Peyer's patch (tissue), 4 donors: Measurements from ENCODE around the gene ORAI2. TPM values are rescaled to one million over a fixed set of nuclear protein-coding genes. Genes with fewer than 3 reads are reported as not detected.

ENCODE experiments used
- DNase-seq, 3 donors: peaks; one replicate each; pipeline ENCODE4 v3.0.0-alpha.2; 2017 to 2019
- H3K27ac ChIP-seq, 4 donors: fragments of 200-600 bp; sonication (generic); one replicate each; pipeline ENCODE4 v1.5.1; 2016 to 2019
- H3K27me3 ChIP-seq, 2 donors: fragments of 200-600 bp; sonication (generic); one replicate each; pipeline ENCODE4 v1.5.1; 2019
- H3K36me3 ChIP-seq, 3 donors: fragments of 200-600 bp; sonication (generic); one replicate each; pipeline ENCODE4 v1.5.1; 2016 to 2019
- H3K4me1 ChIP-seq, 4 donors: fragments of 200-600 bp; sonication (generic); one replicate each; pipeline ENCODE4 v1.5.1; 2016 to 2019
- H3K4me3 ChIP-seq, 4 donors: fragments of 200-600 bp; sonication (generic); 1 replicate in 3 of 4; 2 replicates in 1 of 4; pipeline ENCODE4 v1.5.1; 2016 to 2019; ENCODE audit warnings: mild to moderate bottlenecking in 1 of 4
- H3K9me3 ChIP-seq, 4 donors: fragments of 200-600 bp; sonication (generic); one replicate each; pipeline ENCODE4 v1.5.1; 2016 to 2019; ENCODE audit warnings: mild to moderate bottlenecking in 1 of 4
- CTCF ChIP-seq, 6 experiments: fragments of 450-650 bp in 4 of 6; fragments of 200-600 bp in 2 of 6; sonication (generic) in 1 of 6; IDR thresholded peaks; one replicate each; pipeline ENCODE4 v1.5.1; 2017 to 2019; ENCODE audit warnings: antibody characterized with exemption in 6 of 6, mild to moderate bottlenecking in 3 of 6, moderate library complexity in 1 of 6
- POLR2A ChIP-seq, 2 donors: fragments of 450-650 bp; IDR thresholded peaks; one replicate each; pipeline ENCODE4 v1.5.1; 2017; ENCODE audit warnings: antibody characterized with exemption in 2 of 2, mild to moderate bottlenecking in 2 of 2, moderate library complexity in 2 of 2
- total RNA-seq, 4 donors: library from RNA; depleted of rRNA; stranded (reverse); fragments of >200 nt; gene quantifications; one replicate each; pipeline ENCODE4 v1.1.0, GENCODE V29; 2016

The ORAI2 gene
- total RNA-seq, 4 donors from 2014 or later: 2.1 to 39.6 (median 4.2) TPM

DNA sequence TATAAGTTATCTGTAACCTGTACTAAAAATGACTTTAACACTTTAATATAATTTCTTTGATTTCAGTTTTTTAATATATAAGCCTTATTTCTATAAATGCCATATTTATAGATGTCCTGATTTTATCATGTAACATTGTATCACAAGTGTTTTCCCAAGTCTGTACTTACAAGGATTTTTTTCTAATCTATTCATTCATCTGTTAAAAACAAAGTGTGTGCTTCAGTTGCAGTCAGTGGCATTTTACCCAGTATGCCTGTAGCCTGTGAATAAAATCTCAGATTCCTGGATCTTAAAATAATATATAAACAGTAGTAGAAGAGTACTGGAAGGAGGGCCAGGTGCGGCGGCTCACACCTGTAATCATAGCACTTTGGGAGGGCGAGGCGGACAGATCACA, 19.8 kb upstream of the ORAI2 start:
- Histone ChIP-seq H3K4me3 (no peak overlapping the region), H3K27me3 (no peaks in the 10 kb centered on the region), H3K4me1 (peaks cover 0 to 5% (median 2%) of the 10 kb centered on the region in 4 donors), H3K9me3 (no peaks in the 10 kb centered on the region), H3K36me3 (peaks cover 0 to 61% (median 0%) of the 10 kb centered on the region in 3 donors), H3K27ac (no peak overlapping the region)
- TF ChIP-seq CTCF (IDR thresholded peaks at IDR 0.05): no peak
- no peak for TF ChIP-seq POLR2A (IDR thresholded peaks at IDR 0.05)
- no peak for DNase-seq

DNA sequence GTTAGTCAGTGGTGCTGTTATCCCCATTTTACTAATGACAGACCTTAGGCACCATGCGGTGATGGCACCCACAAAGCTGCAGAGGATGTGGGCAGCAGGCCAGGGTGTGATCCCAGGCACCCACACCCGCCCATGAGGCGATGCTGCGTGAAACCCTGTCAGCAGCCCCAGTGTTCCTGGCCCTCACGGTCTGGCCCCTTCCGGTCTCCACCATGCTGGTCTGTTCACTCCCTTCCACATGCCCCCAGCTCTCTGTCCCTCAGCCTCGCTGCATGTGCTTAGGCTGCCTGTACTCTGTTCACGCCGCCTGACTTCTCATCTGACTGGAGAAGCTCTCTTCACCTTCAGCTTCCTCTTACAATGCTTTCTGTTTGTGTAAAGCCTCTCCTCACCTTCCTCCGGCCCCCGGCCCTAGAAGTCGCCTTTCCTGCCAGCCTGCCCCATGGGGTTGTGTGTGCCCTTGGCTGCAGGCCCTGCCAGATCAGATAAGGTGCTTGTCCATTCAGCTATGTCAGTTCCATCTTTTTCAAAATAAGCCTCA, 17.6 kb upstream of the ORAI2 start:
- Histone ChIP-seq H3K27ac (peak overlapping the region; percentile 48 to 79 (median 61)), H3K4me1 (peaks cover 0 to 13% (median 2%) of the 10 kb centered on the region in 4 donors), H3K36me3 (peaks cover 0 to 50% (median 0%) of the 10 kb centered on the region in 3 donors), H3K27me3 (no peaks in the 10 kb centered on the region), H3K4me3 (peak overlapping the region in 1 of 4 donors; percentile 4), H3K9me3 (no peaks in the 10 kb centered on the region)
- DNase-seq: peak in 2 of 3 donors; percentile 75 to 78
- no peak for TF ChIP-seq POLR2A (IDR thresholded peaks at IDR 0.05)
- no peak for TF ChIP-seq CTCF (IDR thresholded peaks at IDR 0.05)

GRCh38 chr7:102416406-102416805, 17.0 kb upstream of the ORAI2 start:
- TF ChIP-seq POLR2A (IDR thresholded peaks at IDR 0.05): no peak
- no peak for TF ChIP-seq CTCF (IDR thresholded peaks at IDR 0.05)
- Histone ChIP-seq H3K9me3 (no peaks in the 10 kb centered on the region), H3K4me1 (peaks cover 0 to 14% (median 2%) of the 10 kb centered on the region in 4 donors), H3K4me3 (peak overlapping the region in 1 of 4 donors; percentile 4), H3K27me3 (no peaks in the 10 kb centered on the region), H3K27ac (peak overlapping the region in 3 of 4 donors; percentile 58 to 79 (median 64)), H3K36me3 (peaks cover 0 to 47% (median 0%) of the 10 kb centered on the region in 3 donors)
- DNase-seq: no peak

DNA sequence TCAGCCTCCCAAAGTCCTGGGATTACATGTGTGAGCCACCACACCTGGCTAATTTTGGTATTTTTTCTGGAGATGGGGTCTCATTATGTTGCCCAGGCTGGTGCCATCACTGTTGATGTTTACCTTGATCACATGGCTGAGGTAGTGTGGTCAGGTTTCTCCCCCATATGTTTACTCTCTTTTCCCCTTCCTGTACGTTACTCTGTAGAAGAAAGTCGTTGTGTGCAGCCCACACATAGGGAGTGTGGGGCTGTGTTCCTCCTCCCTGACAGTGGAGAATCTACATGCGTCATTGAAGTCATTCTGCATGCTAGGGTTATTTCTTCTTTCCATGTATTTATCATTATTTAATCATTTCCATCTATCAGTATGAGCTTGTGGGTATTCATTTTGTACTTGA, 16.3 kb upstream of the ORAI2 start:
- peak overlapping the region in 1 of 4 donors; percentile 79 for H3K27ac ChIP-seq
- TF ChIP-seq CTCF (IDR thresholded peaks at IDR 0.05) (no peak), POLR2A (IDR thresholded peaks at IDR 0.05) (no peak)
- H3K36me3 ChIP-seq: peaks cover 0 to 44% (median 0%) of the 10 kb centered on the region in 3 donors
- no peak overlapping the region for H3K4me3 ChIP-seq
- no peak for DNase-seq
- H3K9me3 ChIP-seq: no peaks in the 10 kb centered on the region
- no peaks in the 10 kb centered on the region for H3K27me3 ChIP-seq
- H3K4me1 ChIP-seq: peaks cover 0 to 14% (median 2%) of the 10 kb centered on the region in 4 donors

DNA sequence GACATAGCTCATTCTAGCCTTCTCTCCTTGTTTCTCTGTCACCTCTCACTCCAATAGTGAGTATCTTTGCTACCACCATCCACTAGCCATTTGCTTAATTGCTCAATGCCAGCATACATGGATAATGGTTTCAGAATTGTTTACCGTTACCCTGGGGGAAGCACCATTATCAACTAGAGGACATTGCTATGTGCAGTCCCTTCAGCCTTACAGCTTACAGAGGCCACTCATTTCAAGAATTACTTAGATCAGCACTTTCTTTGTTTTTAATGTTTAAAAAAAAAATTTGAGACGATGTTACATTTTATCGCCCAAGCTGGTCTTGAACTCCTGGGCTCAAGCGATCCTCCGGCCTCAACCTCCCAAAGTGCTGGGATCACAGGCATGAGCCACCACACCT, 14.8 kb upstream of the ORAI2 start:
- Histone ChIP-seq H3K9me3 (no peaks in the 10 kb centered on the region), H3K4me1 (peaks cover 0 to 15% (median 2%) of the 10 kb centered on the region in 4 donors), H3K27me3 (no peaks in the 10 kb centered on the region), H3K4me3 (no peak overlapping the region), H3K27ac (peak overlapping the region in 1 of 4 donors; percentile 79), H3K36me3 (peaks cover 0 to 39% (median 0%) of the 10 kb centered on the region in 3 donors)
- TF ChIP-seq POLR2A (IDR thresholded peaks at IDR 0.05) (no peak), CTCF (IDR thresholded peaks at IDR 0.05) (no peak)
- no peak for DNase-seq
